HG02885 (cell line): ENCODE results near the gene ZNF777.

Experiments
- ATAC-seq: cut with Tn5 transposase; IDR thresholded peaks from one replicate; pipeline ENCODE4 v1.9.1; 2021; ENCODE audit warnings: mild to moderate bottlenecking; ENCODE audit not compliant: unreplicated experiment, poor library complexity

ZNF777 gene

GRCh38 chr7:149477494-149478443, 16.9 kb upstream of the ZNF777 start:
- ATAC-seq, result no peak

- no peak for ATAC-seq
These were observed 15.9 kb upstream of the ZNF777 start for GRCh38 chr7:149476791-149477190.

- ATAC-seq, result no peak
These were observed 14.5 kb upstream of the ZNF777 start for GRCh38 chr7:149475121-149476045.

GRCh38 chr7:149474309-149475120, 13.7 kb upstream of the ZNF777 start:
- no peak for ATAC-seq

GRCh38 chr7:149473251-149473650, 12.4 kb upstream of the ZNF777 start:
- ATAC-seq, result no peak

- no peak for ATAC-seq
These were observed 10.6 kb upstream of the ZNF777 start for GRCh38 chr7:149471289-149471953.

DNA sequence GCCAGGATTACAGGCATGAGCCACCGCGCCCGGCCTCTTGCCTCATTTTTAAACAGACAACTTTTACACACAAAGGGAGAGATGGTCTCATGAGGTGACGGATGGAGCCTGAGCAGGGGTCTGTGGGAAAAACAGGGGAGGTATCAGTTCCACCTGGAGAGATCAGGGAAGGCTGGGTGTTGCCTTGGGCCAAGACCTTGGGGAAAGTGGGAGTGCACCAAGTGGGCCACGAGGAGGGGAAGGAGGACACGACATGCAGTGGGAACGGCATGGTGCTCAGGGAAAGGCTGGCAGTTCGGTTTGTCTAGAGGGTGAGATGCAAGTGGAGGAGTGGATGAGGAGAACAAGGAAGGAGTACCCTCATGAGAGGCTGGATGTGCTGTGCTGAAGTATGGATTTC, 8.9 kb upstream of the ZNF777 start:
- ATAC-seq, result no peak

DNA sequence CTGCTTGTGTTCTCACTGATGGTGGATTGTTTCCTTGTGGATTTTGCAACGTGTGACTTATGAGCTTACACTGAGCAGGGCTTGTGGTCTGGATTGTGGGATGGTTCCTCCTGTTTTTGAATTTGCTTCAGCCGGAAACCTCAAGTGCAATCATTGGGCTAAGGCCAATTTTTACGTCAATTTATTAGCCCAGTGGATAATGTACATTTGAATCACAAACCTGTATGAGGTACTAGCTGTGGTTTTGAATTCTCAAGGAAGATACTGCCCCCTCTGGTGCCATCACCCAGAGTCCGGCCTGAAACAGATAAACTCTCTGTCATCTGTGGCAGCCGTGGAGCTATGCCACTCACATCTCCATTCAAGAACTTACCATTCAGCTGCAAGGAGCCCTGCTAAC, 7.3 kb upstream of the ZNF777 start:
- no peak for ATAC-seq

- no peak for ATAC-seq
These were observed 6.5 kb upstream of the ZNF777 start for GRCh38 chr7:149467321-149467859.

- ATAC-seq, result no peak
These were observed 5.5 kb upstream of the ZNF777 start for GRCh38 chr7:149466364-149466763.

DNA sequence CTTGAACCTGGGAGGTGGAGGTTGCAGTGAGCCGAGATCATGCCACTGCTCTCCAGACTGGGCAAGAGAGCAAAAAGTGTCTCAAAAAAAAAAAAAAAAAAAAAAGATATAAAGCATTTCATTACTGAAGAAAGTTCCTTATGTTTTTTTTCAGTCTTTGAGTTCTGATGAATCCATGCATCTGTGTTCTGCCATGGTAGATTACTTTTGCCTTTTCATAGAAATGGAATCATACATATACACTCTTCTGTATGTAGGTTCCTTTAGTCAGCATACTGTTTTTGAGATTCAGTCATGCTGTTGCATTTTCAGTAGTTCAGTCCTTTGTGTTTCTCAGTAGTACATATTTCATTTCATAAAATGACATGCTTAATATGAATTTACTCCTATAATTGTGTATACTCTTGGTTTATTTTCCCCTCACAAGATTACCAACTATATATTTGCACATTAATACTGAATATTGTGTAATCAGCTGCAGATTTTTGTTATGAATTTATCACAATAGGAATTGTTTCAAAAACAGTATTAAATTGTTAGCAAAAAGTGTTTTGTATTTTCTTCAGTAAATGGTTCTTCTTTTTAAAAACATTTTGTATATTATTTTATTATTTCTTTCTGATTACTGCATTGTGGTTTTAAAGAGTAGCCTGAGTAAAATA, 2.8 kb upstream of the ZNF777 start:
- no peak for ATAC-seq

GRCh38 chr7:149462101-149462520, 1.2 kb upstream of the ZNF777 start:
- no peak for ATAC-seq

GRCh38 chr7:149459540-149460452, 1.1 kb downstream of the ZNF777 start:
- peak; percentile 46 for ATAC-seq

GRCh38 chr7:149459201-149459539, 1.7 kb downstream of the ZNF777 start:
- ATAC-seq, result no peak

GRCh38 chr7:149458235-149458634, 2.6 kb downstream of the ZNF777 start:
- ATAC-seq, result no peak

- ATAC-seq, result no peak
These were observed 3.1 kb downstream of the ZNF777 start for GRCh38 chr7:149457766-149458165.

GRCh38 chr7:149456506-149457421, 4.1 kb downstream of the ZNF777 start:
- ATAC-seq, result no peak
